ENCODE measurements around the gene NRIP2. TPM values are rescaled to one million over a fixed set of nuclear protein-coding genes. Genes with fewer than 3 reads are reported as not detected.

NRIP2 gene
- total RNA-seq, 4 donors from 2014 or later: 1.3 to 5.2 (median 2.0) TPM; not detected in 1

DNA sequence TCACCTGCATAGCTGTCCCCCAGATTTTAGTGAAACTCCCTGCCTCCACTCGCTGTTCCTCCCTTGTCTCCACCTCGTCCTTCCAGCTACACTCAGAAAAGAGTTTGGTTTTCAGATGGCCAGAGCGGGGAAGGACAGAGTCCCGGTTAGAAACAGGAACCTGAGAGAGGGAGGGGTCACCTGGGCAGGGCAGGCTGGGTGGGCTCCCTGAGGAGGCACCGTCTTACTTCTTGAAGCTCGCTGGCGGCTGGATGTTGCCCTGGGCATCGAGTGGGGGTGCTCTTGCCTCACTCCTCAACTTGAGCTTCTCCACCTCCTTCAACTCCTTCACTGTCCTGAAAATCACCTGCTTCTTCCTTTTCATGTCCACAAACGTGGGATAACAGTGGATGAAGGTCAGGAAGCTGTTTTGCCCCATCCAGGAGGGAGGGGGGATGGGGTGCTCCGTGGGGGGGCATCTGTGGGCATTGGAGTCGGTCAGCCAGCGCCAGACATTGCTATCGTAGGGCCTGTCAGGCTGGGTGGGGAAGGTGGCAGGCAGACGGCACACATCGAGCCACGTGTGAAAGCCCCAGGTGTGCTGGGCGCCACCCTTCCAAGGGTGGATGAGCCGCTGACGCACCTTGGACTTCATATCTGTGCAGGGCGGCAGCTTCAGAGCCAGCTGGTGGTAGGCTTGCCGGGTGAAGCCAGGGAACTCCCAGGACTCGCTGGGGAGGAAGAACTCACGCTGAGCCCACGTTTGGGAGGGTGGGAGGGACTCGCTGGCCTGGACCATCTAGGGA lies 20.0 kb upstream of the NRIP2 start:
- DNase-seq: no peak
- intact Hi-C loops (cut with DNase I; ENCODE audit: low total_unique reads): loop anchor here (10.0 kb wide), 1 partner anchor 190 kb away; no protein-coding TSS in a partner anchor

DNA sequence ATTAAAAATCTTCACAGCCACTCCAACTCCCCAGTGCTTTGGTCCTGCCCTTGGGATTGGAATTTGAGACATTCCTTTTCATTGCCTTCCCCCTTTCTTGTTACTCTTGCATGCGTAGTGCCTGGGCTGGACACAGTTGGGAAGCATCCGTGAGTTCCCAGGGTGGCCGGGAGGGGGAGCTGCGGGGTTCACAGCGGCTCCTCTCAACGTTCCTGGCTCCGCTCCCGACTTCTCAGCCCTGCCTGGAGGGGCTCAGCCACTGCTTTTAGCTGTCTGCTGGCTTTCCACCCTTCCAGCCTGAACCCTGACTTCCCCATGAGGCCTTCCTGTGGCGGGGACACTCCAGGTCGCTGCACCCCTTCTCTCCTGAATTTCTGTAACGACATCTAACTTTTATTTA lies 18.8 kb upstream of the NRIP2 start:
- H3K4me3 ChIP-seq: no peak overlapping the region
- in situ Hi-C loops (cut with MboI; ENCODE audit: low sequenced_read_pairs in 4 of 4): loop anchor here in 1 of 4 donors (10.0 kb wide), 1 partner anchor 181 kb away; no protein-coding TSS in a partner anchor

More for the DNA sequence above, 20.0 kb upstream of the NRIP2 start:
- Histone ChIP-seq H3K27me3 (no peaks in the 10 kb centered on the region), H3K4me1 (peaks cover 13 to 20% of the 10 kb centered on the region in 2 donors), H3K4me3 (no peak overlapping the region), H3K27ac (no peak overlapping the region), H3K36me3 (no peaks in the 10 kb centered on the region), H3K9me3 (no peaks in the 10 kb centered on the region)
- in situ Hi-C loops (cut with MboI; ENCODE audit: low sequenced_read_pairs in 4 of 4): loop anchor here in 1 of 4 donors (10.0 kb wide), 1 partner anchor 180 kb away; no protein-coding TSS in a partner anchor
- TF ChIP-seq, protein P1, sequence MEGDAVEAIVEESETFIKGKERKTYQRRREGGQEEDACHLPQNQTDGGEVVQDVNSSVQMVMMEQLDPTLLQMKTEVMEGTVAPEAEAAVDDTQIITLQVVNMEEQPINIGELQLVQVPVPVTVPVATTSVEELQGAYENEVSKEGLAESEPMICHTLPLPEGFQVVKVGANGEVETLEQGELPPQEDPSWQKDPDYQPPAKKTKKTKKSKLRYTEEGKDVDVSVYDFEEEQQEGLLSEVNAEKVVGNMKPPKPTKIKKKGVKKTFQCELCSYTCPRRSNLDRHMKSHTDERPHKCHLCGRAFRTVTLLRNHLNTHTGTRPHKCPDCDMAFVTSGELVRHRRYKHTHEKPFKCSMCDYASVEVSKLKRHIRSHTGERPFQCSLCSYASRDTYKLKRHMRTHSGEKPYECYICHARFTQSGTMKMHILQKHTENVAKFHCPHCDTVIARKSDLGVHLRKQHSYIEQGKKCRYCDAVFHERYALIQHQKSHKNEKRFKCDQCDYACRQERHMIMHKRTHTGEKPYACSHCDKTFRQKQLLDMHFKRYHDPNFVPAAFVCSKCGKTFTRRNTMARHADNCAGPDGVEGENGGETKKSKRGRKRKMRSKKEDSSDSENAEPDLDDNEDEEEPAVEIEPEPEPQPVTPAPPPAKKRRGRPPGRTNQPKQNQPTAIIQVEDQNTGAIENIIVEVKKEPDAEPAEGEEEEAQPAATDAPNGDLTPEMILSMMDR (IDR thresholded peaks at IDR 0.05 in 4 of 5, conservative IDR thresholded peaks at IDR 0.05 in 1 of 5): no peak
- TF ChIP-seq POLR2A (IDR thresholded peaks at IDR 0.05): no peak
- no peak for ATAC-seq

DNA sequence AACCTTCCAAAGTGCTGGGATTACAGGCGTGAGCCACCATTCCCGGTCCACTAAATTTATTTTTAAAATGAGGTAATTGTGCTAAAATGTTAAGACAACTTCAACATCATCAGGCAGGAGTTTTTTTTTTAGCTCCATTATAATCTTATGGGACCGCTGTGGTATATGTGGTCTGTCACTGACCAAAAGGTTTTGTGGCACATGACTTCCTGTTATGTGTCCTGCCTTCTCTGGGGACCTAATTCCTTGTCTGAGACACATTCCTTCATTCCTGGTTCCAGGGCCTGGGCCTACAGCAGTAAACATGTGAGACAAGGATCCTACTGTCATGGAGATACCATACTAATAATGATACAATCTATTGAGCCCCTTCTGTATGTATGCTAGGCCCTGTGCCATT lies 17.1 kb upstream of the NRIP2 start:
- no peak overlapping the region for H3K27ac ChIP-seq
- no peak overlapping the region for H3K4me3 ChIP-seq
- intact Hi-C loops (cut with DNase I; ENCODE audit: low total_unique reads) (loop anchor here (10.0 kb wide), 1 partner anchor 193 kb away; no protein-coding TSS in a partner anchor), in situ Hi-C loops (cut with MboI; ENCODE audit: low sequenced_read_pairs in 4 of 4) (loop anchor here in 1 of 4 donors (10.0 kb wide), 1 partner anchor 183 kb away; no protein-coding TSS in a partner anchor)
- H3K36me3 ChIP-seq: no peaks in the 10 kb centered on the region
- H3K27me3 ChIP-seq: no peaks in the 10 kb centered on the region
- DNase-seq (no peak), ATAC-seq (no peak)
- H3K4me1 ChIP-seq: no peaks in the 10 kb centered on the region
- no peak for TF ChIP-seq POLR2A (IDR thresholded peaks at IDR 0.05)
- TF ChIP-seq, protein P1 (IDR thresholded peaks at IDR 0.05 in 4 of 5, conservative IDR thresholded peaks at IDR 0.05 in 1 of 5): no peak
- H3K9me3 ChIP-seq: no peaks in the 10 kb centered on the region

More for the DNA sequence above, 18.8 kb upstream of the NRIP2 start:
- H3K27ac ChIP-seq: no peak overlapping the region
- no peaks in the 10 kb centered on the region for H3K27me3 ChIP-seq
- no peaks in the 10 kb centered on the region for H3K9me3 ChIP-seq
- TF ChIP-seq, protein P1 (IDR thresholded peaks at IDR 0.05 in 4 of 5, conservative IDR thresholded peaks at IDR 0.05 in 1 of 5): peak; percentile 71 to 90 (median 77)
- TF ChIP-seq POLR2A (IDR thresholded peaks at IDR 0.05): no peak
- DNase-seq (peak; percentile 53 to 72), ATAC-seq (peak; percentile 51 to 70)
- H3K36me3 ChIP-seq: no peaks in the 10 kb centered on the region
- peaks cover 5 to 12% of the 10 kb centered on the region in 2 donors for H3K4me1 ChIP-seq
- intact Hi-C loops (cut with DNase I; ENCODE audit: low total_unique reads): loop anchor here (1.0 to 10.0 kb wide), 2 partner anchors 91 to 191 kb away; no protein-coding TSS in a partner anchor

DNA sequence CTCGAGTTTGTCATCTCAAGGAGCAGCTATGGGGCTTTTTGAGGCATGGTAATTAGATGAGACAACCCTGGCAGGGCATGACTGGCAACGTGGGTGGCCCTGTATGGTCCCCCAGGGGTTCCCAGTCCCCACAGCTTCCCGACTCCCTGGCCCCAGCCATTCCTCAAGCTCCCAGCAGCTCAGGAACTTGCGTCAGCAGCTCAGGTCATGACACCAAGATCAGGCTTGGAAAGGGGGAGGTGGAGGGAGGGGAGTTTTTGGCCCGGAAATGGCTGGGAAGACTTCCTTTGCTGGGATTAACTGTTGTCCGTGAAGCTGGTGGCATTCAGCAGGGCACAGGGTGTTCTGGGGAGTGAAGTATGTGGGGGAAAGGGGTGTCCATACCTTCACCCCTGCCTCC lies 10.4 kb upstream of the NRIP2 start:
- Histone ChIP-seq H3K27me3 (no peaks in the 10 kb centered on the region), H3K4me1 (no peaks in the 10 kb centered on the region), H3K27ac (peak overlapping the region in 2 of 4 donors; percentile 33 to 52), H3K4me3 (no peak overlapping the region), H3K9me3 (no peaks in the 10 kb centered on the region), H3K36me3 (no peaks in the 10 kb centered on the region)
- intact Hi-C loops (cut with DNase I; ENCODE audit: low total_unique reads): no loop called here
- peak in 1 of 2 donors; percentile 28 for ATAC-seq
- in situ Hi-C loops (cut with MboI; ENCODE audit: low sequenced_read_pairs in 4 of 4): no loop called here
- DNase-seq: no peak
- TF ChIP-seq POLR2A (IDR thresholded peaks at IDR 0.05): no peak
- TF ChIP-seq, protein P1 (IDR thresholded peaks at IDR 0.05 in 4 of 5, conservative IDR thresholded peaks at IDR 0.05 in 1 of 5): no peak

Measured in gastrocnemius medialis (tissue), 4 donors.